Suprapubic skin (tissue), 4 donors: Measurements from ENCODE around the gene TRIM54.

ENCODE experiments used
- CTCF ChIP-seq, 2 donors: fragments of 200-600 bp in 1 of 2; fragments of 450-650 bp in 1 of 2; sonication (generic) in 1 of 2; IDR thresholded peaks; one replicate each; pipeline ENCODE4 v1.5.1; 2016 to 2019; ENCODE audit warnings: antibody characterized with exemption in 2 of 2, mild to moderate bottlenecking in 1 of 2, moderate library complexity in 1 of 2
- EP300 ChIP-seq: sonication (generic); formaldehyde crosslinking; IDR thresholded peaks from one replicate; pipeline ENCODE4 v1.6.1; 2017; ENCODE audit warnings: antibody characterized with exemption
- POLR2A ChIP-seq, 2 donors: fragments of 450-650 bp; IDR thresholded peaks; one replicate each; pipeline ENCODE4 v1.6.1; 2017; ENCODE audit warnings: antibody characterized with exemption in 2 of 2, mild to moderate bottlenecking in 2 of 2, moderate library complexity in 2 of 2
- POLR2AphosphoS5 ChIP-seq, 3 donors: sonication (generic); formaldehyde crosslinking; IDR thresholded peaks; one replicate each; pipeline ENCODE4 v1.6.1; 2017; ENCODE audit warnings: antibody characterized with exemption in 3 of 3

- no peak for TF ChIP-seq CTCF (IDR thresholded peaks at IDR 0.05)
- TF ChIP-seq POLR2A (IDR thresholded peaks at IDR 0.05), result no peak
- TF ChIP-seq EP300, result no peak
- no peak for TF ChIP-seq POLR2AphosphoS5 (IDR thresholded peaks at IDR 0.05)
Measured at GRCh38 chr2:27322301-27322765, 40.1 kb downstream of the TRIM54 start.
